Daoy (cell line): Measurements from ENCODE around the gene MLST8. TPM values are rescaled to one million over a fixed set of nuclear protein-coding genes. Genes with fewer than 3 reads are reported as not detected.

Experiments used
- DNase-seq: peaks from one replicate; pipeline ENCODE4 v3.0.0-alpha.2; 2015; ENCODE audit warnings: low read depth
- total RNA-seq: library from RNA; depleted of rRNA; stranded (reverse); fragments of >200 nt; shearing (Covaris generic); gene quantifications from 2 replicates; pipeline ENCODE4 v1.2.3, GENCODE V29; 2014

The MLST8 gene
- total RNA-seq, 1 experiment from 2014 or later = 19.3 TPM

- DNase-seq = no peak
These were observed 3.1 kb downstream of the MLST8 start for GRCh38 chr16:2208308-2208707.

GRCh38 chr16:2208772-2209171 lies 3.5 kb downstream of the MLST8 start:
- DNase-seq = no peak

- no peak for DNase-seq
These were observed 4.2 kb downstream of the MLST8 start for GRCh38 chr16:2209258-2210008.

GRCh38 chr16:2210009-2210332 lies 4.7 kb downstream of the MLST8 start:
- DNase-seq = no peak

GRCh38 chr16:2210386-2211365 lies 5.4 kb downstream of the MLST8 start, which contains the start of gene BRICD5:
BRICD5 (minus strand) TSS chr16:2210863; CDS start chr16:2210833, 30 bp downstream.
- DNase-seq = no peak

- no peak for DNase-seq
These were observed 6.7 kb downstream of the MLST8 start for GRCh38 chr16:2211923-2212347.

- DNase-seq = no peak
These were observed 7.4 kb downstream of the MLST8 start for GRCh38 chr16:2212362-2213324.

GRCh38 chr16:2213817-2214718 lies 8.8 kb downstream of the MLST8 start:
- DNase-seq = no peak

- DNase-seq = no peak
These were observed 9.4 kb downstream of the MLST8 start, which contains the start of gene PGP for GRCh38 chr16:2214719-2214968. PGP (minus strand) TSS chr16:2214840; CDS start chr16:2214777, 63 bp downstream.

GRCh38 chr16:2216330-2216729 lies 11.1 kb downstream of the MLST8 start:
- no peak for DNase-seq

- peak; percentile 99 for DNase-seq
These were observed 18.1 kb downstream of the MLST8 start, which contains the start of gene E4F1 for GRCh38 chr16:2223221-2223941. E4F1 (plus strand) TSS chr16:2223591; CDS start chr16:2223614, 23 bp downstream.

- DNase-seq = peak; percentile 44
These were observed 18.8 kb downstream of the MLST8 start for GRCh38 chr16:2223942-2224486.

- no peak for DNase-seq
These were observed 21.1 kb downstream of the MLST8 start for GRCh38 chr16:2226245-2226793.

GRCh38 chr16:2226918-2227317 lies 21.7 kb downstream of the MLST8 start:
- no peak for DNase-seq

- no peak for DNase-seq
These were observed 23.0 kb downstream of the MLST8 start for GRCh38 chr16:2228161-2228824.

GRCh38 chr16:2229091-2229490 lies 23.8 kb downstream of the MLST8 start:
- no peak for DNase-seq

GRCh38 chr16:2229632-2230250 lies 24.5 kb downstream of the MLST8 start:
- no peak for DNase-seq

- DNase-seq = no peak
These were observed 25.1 kb downstream of the MLST8 start for GRCh38 chr16:2230376-2230775.
